Caco-2 (cell line): ENCODE measurements around the gene TRAPPC6A. TPM values are rescaled to one million over a fixed set of nuclear protein-coding genes. Genes with fewer than 3 reads are reported as not detected.

ENCODE experiments used
- BruUV-seq: library from RNA; stranded (reverse); fragments of 400-500 nt; replicated peaks from 2 replicates; lab custom pipeline; 2021; lab: Mats Ljungman, UMichigan
- CTCF ChIA-PET: fragments of 300-600 bp; sonication (Branson Sonifier 250); formaldehyde crosslinking; loops from one replicate; lab custom pipeline; 2022; ENCODE audit warnings: antibody characterized with exemption; lab: Charles Lee
- POLR2A ChIA-PET: fragments of 300-600 bp; sonication (Branson Sonifier 250); formaldehyde crosslinking; loops from one replicate; lab custom pipeline; 2022; ENCODE audit warnings: antibody characterized with exemption; lab: Charles Lee
- DNase-seq, 2 experiments: peaks; one replicate each; pipeline versions ENCODE4 v3.0.0 to v3.0.0-alpha.2; 2020 to 2022
- H3K27me3 ChIP-seq: replicated peaks from 2 replicates; pipeline ENCODE4 v1.6.0; 2011; ENCODE audit warnings: low read length; ENCODE audit not compliant: control insufficient read depth, insufficient read depth
- H3K36me3 ChIP-seq: 2 replicates; pipeline ENCODE4 v1.5.1; 2011; ENCODE audit warnings: low read length; ENCODE audit not compliant: control insufficient read depth, insufficient read depth
- H3K4me1 ChIP-seq: fragments of 250-450 bp; sonication (Bioruptor Pico); 2 replicates; pipeline ENCODE4 v1.5.1; 2020; ENCODE audit warnings: mild to moderate bottlenecking
- H3K4me3 ChIP-seq: 2 replicates; pipeline ENCODE4 v1.5.1; 2011; ENCODE audit warnings: low read depth, mild to moderate bottlenecking, control low read depth, low read length
- H3K9me3 ChIP-seq: fragments of 250-450 bp; sonication (Bioruptor Pico); 2 replicates; pipeline ENCODE4 v1.5.1; 2020; ENCODE audit warnings: mild to moderate bottlenecking, moderate library complexity
- H3K27ac Mint-ChIP-seq: one replicate; pipeline ENCODE4 v1.8.0; 2022; ENCODE audit warnings: mixed read lengths; ENCODE audit not compliant: unreplicated experiment
- H3K27me3 Mint-ChIP-seq: one replicate; pipeline ENCODE4 v1.8.0; 2022; ENCODE audit warnings: mixed read lengths; ENCODE audit not compliant: insufficient read depth, unreplicated experiment
- H3K36me3 Mint-ChIP-seq: one replicate; pipeline ENCODE4 v1.8.0; 2022; ENCODE audit warnings: mild to moderate bottlenecking, mixed read lengths; ENCODE audit not compliant: insufficient read depth, unreplicated experiment
- H3K4me1 Mint-ChIP-seq: one replicate; pipeline ENCODE4 v1.8.0; 2022; ENCODE audit warnings: low read depth, mixed read lengths; ENCODE audit not compliant: unreplicated experiment
- H3K4me3 Mint-ChIP-seq: one replicate; pipeline ENCODE4 v1.8.0; 2022; ENCODE audit warnings: mild to moderate bottlenecking, moderate library complexity, mixed read lengths; ENCODE audit not compliant: unreplicated experiment
- H3K9me3 Mint-ChIP-seq: one replicate; pipeline ENCODE4 v1.8.0; 2022; ENCODE audit warnings: mixed read lengths; ENCODE audit not compliant: unreplicated experiment
- CTCF ChIP-seq, 2 experiments: fragments of 200-600 bp in 1 of 2; IDR thresholded peaks; 1 replicate in 1 of 2; 2 replicates in 1 of 2; pipeline versions ENCODE4 v1.5.1 to v1.8.0; 2011 to 2022; ENCODE audit warnings: antibody characterized with exemption in 1 of 2, control low read depth in 1 of 2, inconsistent platforms in 1 of 2, low read depth in 1 of 2, low read length in 1 of 2, mild to moderate bottlenecking in 1 of 2, moderate library complexity in 1 of 2; ENCODE audit not compliant: insufficient read depth in 1 of 2, severe bottlenecking in 1 of 2, unreplicated experiment in 1 of 2
- intact Hi-C: fragments of 100-400 bp; cut with micrococcal nuclease; formaldehyde crosslinking; loops from one replicate; pipeline ENCODE4 v1.10.0; 2022; ENCODE audit not compliant: unreplicated experiment
- total RNA-seq: library from RNA; stranded (reverse); gene quantifications from 2 replicates; pipeline ENCODE4 v1.2.3, GENCODE V29; 2022

TRAPPC6A gene
- total RNA-seq, 1 experiment from 2014 or later, result 53.2 TPM

DNA sequence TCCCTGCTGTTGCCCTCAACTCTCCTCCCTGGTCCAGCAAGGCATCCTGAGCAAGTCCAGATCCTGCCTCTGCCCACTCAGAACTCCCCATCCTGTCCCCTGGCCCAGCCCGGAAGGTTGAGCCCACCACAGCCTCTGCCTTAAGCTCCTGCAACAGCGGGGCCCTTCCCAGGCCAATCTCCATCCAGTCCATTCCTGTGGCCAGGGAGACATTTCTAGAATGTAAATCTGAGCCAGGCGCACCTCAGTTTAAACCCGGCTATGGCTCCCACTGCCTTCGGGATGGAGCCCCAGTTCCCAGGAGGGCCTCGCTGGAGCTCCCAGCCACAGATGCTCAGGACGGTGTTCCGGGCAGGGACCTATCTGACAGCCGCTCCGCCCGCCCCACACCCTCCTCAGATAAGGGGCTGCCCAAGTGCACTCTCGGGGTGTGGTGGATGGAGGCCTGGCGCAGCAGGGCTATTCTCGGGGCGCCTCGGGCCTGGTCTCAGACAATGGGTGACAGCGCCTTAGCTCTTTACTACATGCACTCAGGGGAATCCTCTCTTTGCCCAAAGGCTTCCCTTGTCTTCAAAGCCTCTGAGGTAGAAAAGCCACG, 5.3 kb downstream of the TRAPPC6A start:
- POLR2A ChIA-PET, result no interaction called here
- Mint-ChIP-seq H3K27me3 (no peaks in the 10 kb centered on the region), H3K4me3 (no peak overlapping the region), H3K4me1 (peaks cover 6% of the 10 kb centered on the region), H3K9me3 (no peaks in the 10 kb centered on the region), H3K36me3 (peaks cover 3% of the 10 kb centered on the region), H3K27ac (no peak overlapping the region)
- Histone ChIP-seq H3K36me3 (peaks cover 2% of the 10 kb centered on the region; the same call in 1 of the 2 replicates), H3K4me1 (no peaks in the 10 kb centered on the region), H3K9me3 (no peaks in the 10 kb centered on the region), H3K27me3 (no peaks in the 10 kb centered on the region), H3K4me3 (no peak overlapping the region)
- CTCF ChIA-PET, result no interaction called here
- no peak for DNase-seq
- intact Hi-C loops, result no loop called here
- TF ChIP-seq CTCF (IDR thresholded peaks at IDR 0.05; ENCODE audit: insufficient read depth in 1 of 2, low read depth in 1 of 2, low read length in 1 of 2, severe bottlenecking in 1 of 2, unreplicated experiment in 1 of 2), result no peak
- no TSS peak for BruUV-seq

GRCh38 chr19:45172173-45172572, 5.9 kb downstream of the TRAPPC6A start:
- Histone ChIP-seq H3K4me1 (no peaks in the 10 kb centered on the region), H3K9me3 (no peaks in the 10 kb centered on the region), H3K36me3 (peaks cover 3% of the 10 kb centered on the region; the same call in 1 of the 2 replicates), H3K27me3 (no peaks in the 10 kb centered on the region), H3K4me3 (no peak overlapping the region)
- ChIA-PET POLR2A (no interaction called here), CTCF (no interaction called here)
- Mint-ChIP-seq H3K27ac (no peak overlapping the region), H3K9me3 (no peaks in the 10 kb centered on the region), H3K36me3 (no peaks in the 10 kb centered on the region), H3K27me3 (no peaks in the 10 kb centered on the region), H3K4me3 (no peak overlapping the region), H3K4me1 (peaks cover 6% of the 10 kb centered on the region)
- no peak for TF ChIP-seq CTCF (IDR thresholded peaks at IDR 0.05; ENCODE audit: insufficient read depth in 1 of 2, low read depth in 1 of 2, low read length in 1 of 2, severe bottlenecking in 1 of 2, unreplicated experiment in 1 of 2)
- DNase-seq, result no peak
- intact Hi-C loops, result no loop called here
- no TSS peak for BruUV-seq

DNA sequence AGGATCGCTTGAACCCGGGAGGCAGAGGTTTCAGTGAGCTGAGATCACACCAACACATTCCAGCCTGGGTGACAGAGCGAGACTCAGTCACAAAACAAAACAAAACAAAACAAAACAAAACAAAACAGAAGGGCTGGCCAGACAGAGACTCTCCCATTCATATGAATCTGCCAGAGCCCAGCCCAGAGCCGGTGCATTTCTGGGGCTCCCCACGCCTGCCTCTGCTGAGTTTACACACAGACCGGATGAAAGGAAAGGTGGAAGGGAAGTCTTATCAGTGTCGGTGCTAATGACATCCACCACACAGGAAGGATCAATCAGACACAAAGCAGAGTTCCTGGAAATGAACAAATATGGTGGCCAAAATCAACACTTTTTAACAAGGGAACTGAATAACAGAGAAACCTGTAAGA, 6.8 kb downstream of the TRAPPC6A start:
- DNase-seq, result no peak
- ChIA-PET CTCF (no interaction called here), POLR2A (no interaction called here)
- Histone ChIP-seq H3K9me3 (no peaks in the 10 kb centered on the region), H3K4me3 (no peak overlapping the region), H3K27me3 (no peaks in the 10 kb centered on the region), H3K4me1 (no peaks in the 10 kb centered on the region), H3K36me3 (peaks cover 3% of the 10 kb centered on the region; the same call in 1 of the 2 replicates)
- Mint-ChIP-seq H3K9me3 (no peaks in the 10 kb centered on the region), H3K4me3 (no peak overlapping the region), H3K27ac (no peak overlapping the region), H3K4me1 (peaks cover 6% of the 10 kb centered on the region), H3K36me3 (no peaks in the 10 kb centered on the region), H3K27me3 (no peaks in the 10 kb centered on the region)
- TF ChIP-seq CTCF (IDR thresholded peaks at IDR 0.05; ENCODE audit: insufficient read depth in 1 of 2, low read depth in 1 of 2, low read length in 1 of 2, severe bottlenecking in 1 of 2, unreplicated experiment in 1 of 2), result no peak
- intact Hi-C loops, result no loop called here
- no TSS peak for BruUV-seq
